ENCODE data around the gene FBXW8.
A peak's percentile ranks its signal among the peaks of the same experiment; 100 is the strongest.

The FBXW8 gene

GRCh38 chr12:117025481-117026151, 114.9 kb downstream of the FBXW8 start (continued):
- TF ChIP-seq BCL6B (tag by site-specific recombination; IDR thresholded peaks at IDR 0.05) (no peak), EGR2 (tag by site-specific recombination; IDR thresholded peaks at IDR 0.05; ENCODE audit: low read depth) (no peak), ZSCAN30 (tag by site-specific recombination; IDR thresholded peaks at IDR 0.05) (0 out of 2 replicates have a peak, but pooled peaks have one; percentile 54), ZFHX2 (tag by site-specific recombination; conservative IDR thresholded peaks at IDR 0.05) (0 out of 2 replicates have a peak, but pooled peaks have one; percentile 18), ZNF518A (tag by site-specific recombination; conservative IDR thresholded peaks at IDR 0.05; ENCODE audit: low read depth) (no peak), ZBTB44 (tag by site-specific recombination; IDR thresholded peaks at IDR 0.05) (no peak), ZNF416 (tag by site-specific recombination; IDR thresholded peaks at IDR 0.05) (no peak), ZNF600 (tag by site-specific recombination; IDR thresholded peaks at IDR 0.05) (no peak), ZNF404 (tag by site-specific recombination; IDR thresholded peaks at IDR 0.05) (no peak), ZSCAN5A (tag by site-specific recombination; IDR thresholded peaks at IDR 0.05) (no peak), RBAK (tag by site-specific recombination; IDR thresholded peaks at IDR 0.05) (no peak), ZNF23 (tag by site-specific recombination; IDR thresholded peaks at IDR 0.05; ENCODE audit: borderline replicate concordance) (no peak), TSHZ1 (tag by site-specific recombination; IDR thresholded peaks at IDR 0.05; ENCODE audit: borderline replicate concordance) (no peak), ZNF394 (tag by site-specific recombination; IDR thresholded peaks at IDR 0.05; ENCODE audit: borderline replicate concordance) (no peak), SCRT1 (tag by site-specific recombination; IDR thresholded peaks at IDR 0.05; ENCODE audit: borderline replicate concordance) (peak; percentile 75; the same call in 1 of the 2 replicates), YY1 (tag by site-specific recombination; IDR thresholded peaks at IDR 0.05) (no peak), ZBTB17 (tag by site-specific recombination; IDR thresholded peaks at IDR 0.05) (no peak), ZNF140 (tag by site-specific recombination; IDR thresholded peaks at IDR 0.05) (no peak), ZNF121 (tag by site-specific recombination; IDR thresholded peaks at IDR 0.05) (no peak), MYNN (tag by site-specific recombination; IDR thresholded peaks at IDR 0.05; ENCODE audit: borderline replicate concordance) (no peak), ZNF449 (tag by site-specific recombination; IDR thresholded peaks at IDR 0.05) (no peak), ZNF560 (tag by site-specific recombination; IDR thresholded peaks at IDR 0.05; ENCODE audit: borderline replicate concordance) (no peak), ZNF561 (tag by site-specific recombination; IDR thresholded peaks at IDR 0.05; ENCODE audit: borderline replicate concordance) (0 out of 2 replicates have a peak, but pooled peaks have one; percentile 48), ZNF677 (tag by site-specific recombination; IDR thresholded peaks at IDR 0.05) (no peak)
